NCI-H2227 (cell line): ENCODE measurements around the gene TEDC1.

Experiments
- DNase-seq: peaks from one replicate; lab custom pipeline; 2025; ENCODE audit not compliant: unreplicated experiment; lab: John Stamatoyannopoulos, UW

The TEDC1 gene

GRCh38 chr14:105517096-105517495 lies 26.1 kb downstream of the TEDC1 start:
- DNase-seq: no peak

DNA sequence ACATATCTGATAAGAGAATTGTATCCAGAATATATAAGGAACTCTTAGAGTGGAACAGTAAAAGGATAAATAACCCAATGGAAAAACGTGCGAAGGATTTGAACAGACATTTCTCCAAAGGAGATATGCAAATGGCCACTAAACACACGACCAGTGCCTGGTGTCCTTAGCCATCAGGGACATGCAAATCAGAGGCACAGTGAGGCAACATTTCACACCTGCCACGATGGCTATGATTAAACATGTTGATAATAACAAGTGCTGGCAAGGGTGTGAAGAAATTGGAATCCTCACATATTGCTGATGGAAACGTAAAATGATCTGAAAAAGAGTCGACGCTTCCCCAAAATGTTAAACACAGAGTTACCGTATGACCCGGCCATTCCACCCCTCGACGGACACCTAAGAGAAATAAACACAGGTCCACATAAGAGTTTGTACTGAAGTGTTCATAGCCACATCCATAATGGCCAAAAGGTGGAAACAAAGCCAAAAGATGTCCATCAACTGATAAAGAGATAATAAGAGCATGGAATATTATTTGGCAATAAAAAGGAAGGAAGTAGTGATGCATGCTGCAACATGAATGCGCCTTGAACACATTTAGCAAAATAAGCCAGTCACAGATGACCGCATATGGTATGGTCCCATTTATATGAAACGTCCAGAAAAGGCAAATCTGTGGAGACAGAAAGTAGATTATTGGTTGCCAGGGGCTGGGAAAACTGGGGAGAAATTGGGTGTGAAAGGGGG lies 29.1 kb downstream of the TEDC1 start:
- no peak for DNase-seq

DNA sequence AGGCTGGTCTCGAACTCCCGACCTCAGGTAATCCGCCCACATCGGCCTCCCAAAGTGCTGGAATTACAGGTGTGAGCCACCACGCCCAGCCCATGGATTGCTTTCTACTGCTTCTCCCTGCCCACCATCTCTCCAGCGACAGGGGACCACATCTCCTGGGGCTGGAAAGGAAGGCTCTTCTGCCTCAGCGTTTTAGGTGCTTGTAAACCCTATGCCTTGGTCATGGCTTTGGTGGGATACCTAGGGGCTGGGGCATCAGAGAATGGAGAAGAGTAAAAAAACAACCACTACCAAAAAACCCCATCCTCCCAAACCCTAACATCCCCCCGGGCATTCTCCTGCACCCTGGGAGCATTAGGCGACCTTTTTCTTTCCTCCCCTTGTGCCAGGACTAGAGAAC lies 34.3 kb downstream of the TEDC1 start:
- no peak for DNase-seq

DNA sequence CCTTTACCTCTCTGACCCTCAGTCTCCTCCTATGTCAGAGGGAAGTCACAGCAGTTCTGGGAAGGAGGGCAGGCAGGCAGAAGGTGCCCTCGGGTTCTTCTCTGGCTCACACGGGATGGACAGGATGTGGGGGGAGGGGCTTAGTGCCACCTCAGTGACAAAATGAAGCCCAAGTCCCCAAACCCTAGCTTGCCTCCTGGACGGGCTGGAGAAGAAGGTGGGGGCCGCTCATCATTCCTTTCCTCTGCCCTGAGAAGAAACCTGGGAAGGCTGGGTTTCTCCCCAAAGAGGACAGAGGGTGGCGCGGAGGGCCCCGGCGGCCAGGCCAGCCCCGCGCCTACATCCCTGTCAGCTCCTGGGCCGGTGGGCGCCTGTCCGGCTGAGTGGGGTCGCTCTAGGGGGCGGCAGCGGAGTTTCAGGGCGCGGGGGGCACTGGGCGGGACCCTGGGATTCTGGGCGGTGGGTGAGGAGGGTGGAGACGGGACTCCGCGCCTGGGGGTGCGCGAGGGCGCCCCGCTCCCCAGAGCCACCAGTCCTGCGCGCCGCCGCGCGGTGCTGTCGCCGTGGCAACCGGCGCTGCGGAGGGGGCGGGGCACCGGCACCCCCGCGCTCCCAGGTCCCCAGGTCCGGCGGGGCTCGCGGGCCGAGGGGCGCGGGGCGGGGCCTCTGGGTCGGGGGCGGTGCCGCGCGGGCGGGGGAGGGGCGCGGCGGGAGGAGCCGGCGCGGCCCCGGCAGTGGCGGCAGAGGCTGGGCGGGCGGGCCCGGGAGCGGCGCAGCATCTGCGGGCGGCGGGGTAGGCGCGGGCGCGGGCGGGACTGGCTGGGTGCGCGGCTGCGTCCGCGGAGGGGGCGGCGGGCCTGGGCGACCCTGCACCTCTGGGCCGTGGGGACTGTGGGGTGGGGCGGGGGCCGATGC lies 35.1 kb downstream of the TEDC1 start, which contains the start of gene TMEM121:
TSS of gene TMEM121 (plus strand) at position 723 of the 915 bp plus-strand sequence. CDS start 2,252 bp downstream, outside the sequence.
- DNase-seq: peak; percentile 54

GRCh38 chr14:105526776-105527380 lies 35.8 kb downstream of the TEDC1 start:
- DNase-seq: peak; percentile 25

DNA sequence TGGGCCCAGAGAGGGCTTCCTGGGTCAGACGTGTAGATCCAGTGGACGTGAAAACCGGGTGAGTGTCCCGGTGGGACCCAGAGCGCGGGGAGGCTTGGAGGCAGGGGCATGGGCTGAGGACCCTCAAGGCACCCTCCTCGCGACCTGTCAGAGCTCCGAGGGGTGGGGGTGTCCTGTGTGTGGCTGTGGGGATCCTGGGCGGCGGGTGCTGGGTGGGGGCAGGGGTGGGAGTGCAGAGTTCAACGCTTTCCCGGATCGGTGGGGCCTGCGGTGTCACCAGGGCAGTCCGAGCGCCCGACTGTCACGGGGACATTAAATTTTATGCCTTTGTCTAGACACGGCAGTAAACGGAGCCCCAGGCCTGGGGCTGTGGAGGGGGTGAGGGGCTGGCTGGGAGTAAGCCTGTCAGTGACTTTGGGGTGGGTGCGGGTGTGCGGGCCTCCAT lies 36.4 kb downstream of the TEDC1 start:
- no peak for DNase-seq

- DNase-seq: peak; percentile 85
These were observed 37.0 kb downstream of the TEDC1 start for GRCh38 chr14:105527826-105528585.

- DNase-seq: no peak
These were observed 37.7 kb downstream of the TEDC1 start for GRCh38 chr14:105528586-105529318.

GRCh38 chr14:105529319-105529568 lies 38.2 kb downstream of the TEDC1 start:
- no peak for DNase-seq

GRCh38 chr14:105529569-105530284 lies 38.7 kb downstream of the TEDC1 start:
- no peak for DNase-seq

GRCh38 chr14:105530285-105531087 lies 39.4 kb downstream of the TEDC1 start:
- no peak for DNase-seq

DNA sequence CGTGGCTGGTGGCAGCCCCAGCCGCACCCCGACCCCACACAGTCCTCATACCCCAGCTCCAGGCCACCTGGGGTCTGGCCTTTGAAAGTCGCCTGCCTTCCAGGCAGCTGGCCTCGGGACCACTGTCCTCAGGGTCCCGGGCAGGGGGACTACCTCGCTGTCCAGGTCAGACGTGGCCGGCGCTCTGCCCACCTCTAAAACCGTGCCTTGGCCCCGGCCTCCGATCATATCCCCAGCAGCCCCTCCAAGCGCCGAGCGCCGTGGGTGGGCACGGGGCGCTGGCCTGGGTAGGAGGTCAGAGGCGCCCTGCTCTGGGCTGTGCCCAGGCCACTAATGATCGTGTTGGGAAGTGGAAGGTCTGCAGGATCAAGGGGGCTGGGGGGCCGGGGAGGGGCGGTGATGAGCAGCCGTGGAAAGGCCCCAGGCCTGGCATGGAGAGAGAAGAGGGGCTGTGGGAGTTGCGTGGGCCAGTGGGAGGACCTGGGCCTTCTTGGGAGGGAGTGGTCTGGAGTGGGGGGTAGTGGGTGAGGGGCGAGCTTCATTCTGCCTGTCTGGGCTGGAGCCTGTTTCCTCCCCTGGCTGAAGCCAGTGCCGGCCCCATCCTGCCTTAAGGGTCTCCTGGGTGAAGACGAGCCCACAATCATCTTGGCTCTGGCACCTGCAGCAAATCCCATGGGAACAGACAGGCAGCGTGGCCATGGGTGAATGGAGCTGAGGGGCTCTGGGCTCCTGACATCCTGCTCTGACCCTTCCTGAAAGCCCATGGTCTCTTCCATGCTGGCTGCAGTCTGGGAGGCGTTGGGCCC lies 40.2 kb downstream of the TEDC1 start:
- DNase-seq: no peak

DNA sequence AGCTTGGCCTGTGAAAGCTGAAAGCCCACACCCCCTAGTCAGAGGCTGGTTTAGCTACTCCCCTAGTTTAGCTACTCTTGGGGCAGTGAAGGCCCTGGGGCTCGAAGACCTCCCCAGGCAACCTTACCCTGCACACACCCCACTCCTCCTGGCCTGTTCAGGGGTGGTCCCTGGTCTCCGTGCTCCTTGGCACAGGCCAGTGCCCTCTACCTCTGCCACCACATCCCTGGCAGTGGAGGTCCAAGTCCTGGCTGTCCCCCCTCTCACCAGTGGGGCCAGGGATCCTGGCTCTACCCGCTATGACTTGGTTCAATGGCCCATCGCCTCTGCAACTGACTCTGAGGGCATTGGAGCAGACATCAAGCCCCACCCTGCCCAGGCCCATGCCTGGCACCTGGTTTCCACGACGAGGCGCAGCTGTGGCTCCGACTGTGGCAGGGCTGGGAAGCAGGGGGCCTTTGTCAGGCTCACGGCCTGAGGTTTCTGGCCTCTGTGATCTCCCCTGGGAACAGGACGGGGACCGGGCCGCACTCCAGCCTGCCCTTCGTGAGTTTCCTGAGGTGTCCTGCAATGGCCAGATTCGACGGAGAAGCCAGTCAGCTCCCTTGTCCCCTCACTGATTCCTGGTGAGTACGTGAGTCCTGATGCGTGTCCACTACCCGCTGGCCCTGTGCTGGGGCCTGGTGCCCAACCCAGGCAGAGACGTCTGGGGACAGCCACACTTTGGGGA lies 41.0 kb downstream of the TEDC1 start:
- no peak for DNase-seq

GRCh38 chr14:105532735-105533141 lies 41.7 kb downstream of the TEDC1 start:
- no peak for DNase-seq

DNA sequence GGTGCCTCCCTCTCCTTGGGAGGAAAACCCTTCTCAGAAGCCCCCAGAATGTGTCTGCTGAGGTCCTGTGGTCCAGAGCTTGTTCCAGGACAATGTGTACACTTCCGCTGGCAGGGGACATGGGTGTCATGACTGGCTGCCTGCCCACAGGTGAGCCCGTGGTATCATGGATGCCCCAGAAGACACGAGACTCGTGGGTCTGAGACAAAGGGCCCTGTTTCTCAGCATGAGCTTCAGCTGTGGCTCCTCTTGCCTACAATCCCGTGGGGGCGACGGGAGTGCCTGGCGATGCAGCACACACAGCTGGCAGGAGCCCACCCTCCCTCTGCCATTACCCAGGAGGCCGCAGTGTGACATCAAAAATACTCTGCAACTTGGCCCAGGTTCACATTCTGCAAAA lies 42.3 kb downstream of the TEDC1 start:
- DNase-seq: no peak

GRCh38 chr14:105533811-105534498 lies 42.9 kb downstream of the TEDC1 start:
- no peak for DNase-seq

DNA sequence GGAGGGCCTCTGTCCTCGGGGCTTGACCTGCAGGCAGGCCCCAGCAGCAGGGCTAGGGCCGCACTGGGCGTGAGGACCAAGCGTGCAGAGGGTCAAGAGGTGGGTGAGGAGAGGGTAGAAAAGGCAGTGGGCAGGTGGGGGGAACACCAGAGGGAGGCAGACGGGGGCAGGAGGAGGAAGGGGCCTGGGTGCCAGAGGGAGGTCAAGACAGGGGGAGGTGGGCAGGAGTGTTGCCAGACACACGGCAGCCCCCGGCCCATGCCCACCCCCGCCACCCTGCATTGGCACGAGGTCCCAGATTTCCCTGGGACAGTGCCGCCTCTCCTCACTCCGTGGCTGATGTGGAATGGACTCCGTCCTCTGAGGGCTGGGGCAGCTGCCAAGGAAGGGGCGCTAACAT lies 43.5 kb downstream of the TEDC1 start:
- DNase-seq: no peak
